Activated naive CD4-positive, alpha-beta T cell treated with Interleukin-2 at 50 U/mL for 16 hours (primary cell): Measurements from ENCODE around the gene LRRC74B.
A peak's percentile ranks its signal among the peaks of the same experiment; 100 is the strongest.

Experiments used
- DNase-seq: peaks from one replicate; pipeline ENCODE4 v3.0.0-alpha.2; 2020

The LRRC74B gene

DNA sequence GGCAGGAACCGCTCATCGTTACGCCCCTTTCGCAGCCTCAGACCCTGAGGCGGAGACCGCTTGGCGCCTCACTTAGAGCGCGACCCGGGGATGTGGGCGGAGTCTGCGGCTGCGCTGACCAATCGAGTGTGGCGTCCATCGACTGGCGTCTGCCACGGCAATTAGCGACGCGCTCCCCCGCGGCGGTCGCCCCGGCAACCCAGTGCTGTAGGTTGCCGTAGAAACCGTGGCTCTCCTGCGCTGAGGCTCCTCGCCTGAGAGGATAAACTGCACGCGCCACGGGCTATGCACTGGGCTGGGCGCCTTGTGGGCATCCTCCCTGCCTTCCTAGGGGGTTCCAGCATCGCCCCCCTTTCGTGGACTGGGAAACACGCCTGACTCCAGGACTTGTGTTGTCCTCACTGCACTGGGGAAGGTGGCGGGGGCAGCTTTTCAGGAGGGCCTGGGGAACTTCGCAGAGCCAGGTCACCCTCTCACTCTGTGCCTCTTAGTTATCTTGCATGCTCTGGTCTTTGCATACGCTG lies 31.5 kb upstream of the LRRC74B start:
- peak; percentile 87 for DNase-seq

- no peak for DNase-seq
These were observed 30.9 kb upstream of the LRRC74B start, which contains the start of gene P2RX6 for GRCh38 chr22:21014726-21015465. Gene P2RX6 (plus strand): TSS chr22:21015165. CDS start chr22:21015175, 10 bp downstream.

GRCh38 chr22:21015466-21016006 lies 30.2 kb upstream of the LRRC74B start:
- DNase-seq, result no peak

DNA sequence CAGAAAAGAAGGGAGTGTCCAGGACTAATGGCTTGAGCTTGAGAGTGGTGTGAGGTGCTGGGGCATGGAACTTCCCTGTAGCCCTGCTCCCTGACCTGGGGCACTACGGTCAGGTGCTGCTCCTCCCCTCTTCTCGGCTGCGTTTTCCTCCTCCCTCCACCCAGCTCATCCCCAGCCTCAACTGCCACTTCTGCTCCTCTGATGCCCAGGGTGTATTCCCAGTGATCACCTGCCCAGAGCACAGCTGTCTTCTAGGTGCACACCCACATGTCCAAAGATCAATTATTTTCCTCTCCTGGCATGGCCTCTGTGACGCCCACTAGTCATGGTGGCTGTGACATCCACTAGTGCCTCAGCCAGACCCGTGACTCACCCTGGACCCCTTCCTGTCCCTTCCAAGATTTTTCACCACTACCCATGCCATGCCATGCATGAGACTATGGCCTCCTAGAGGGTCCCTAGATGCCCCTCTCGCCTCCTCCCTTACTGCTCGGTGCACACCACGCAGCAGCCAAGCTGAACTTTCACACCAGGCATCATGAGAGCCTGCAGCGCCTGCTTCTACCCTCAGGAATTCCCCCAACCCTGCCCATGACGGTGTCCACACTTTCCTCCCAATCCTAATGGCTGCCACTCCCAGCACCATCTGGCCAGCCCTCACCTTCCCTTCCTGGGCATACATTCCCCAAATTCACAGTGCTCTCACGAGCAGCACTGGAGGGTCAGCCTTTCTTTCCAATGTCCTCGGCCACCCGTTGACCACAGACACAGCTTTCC lies 28.9 kb upstream of the LRRC74B start:
- DNase-seq, result no peak

GRCh38 chr22:21018314-21018713 lies 27.4 kb upstream of the LRRC74B start:
- DNase-seq, result no peak

GRCh38 chr22:21020802-21021429 lies 24.8 kb upstream of the LRRC74B start:
- no peak for DNase-seq

- no peak for DNase-seq
These were observed 23.2 kb upstream of the LRRC74B start for GRCh38 chr22:21022507-21022906.

DNA sequence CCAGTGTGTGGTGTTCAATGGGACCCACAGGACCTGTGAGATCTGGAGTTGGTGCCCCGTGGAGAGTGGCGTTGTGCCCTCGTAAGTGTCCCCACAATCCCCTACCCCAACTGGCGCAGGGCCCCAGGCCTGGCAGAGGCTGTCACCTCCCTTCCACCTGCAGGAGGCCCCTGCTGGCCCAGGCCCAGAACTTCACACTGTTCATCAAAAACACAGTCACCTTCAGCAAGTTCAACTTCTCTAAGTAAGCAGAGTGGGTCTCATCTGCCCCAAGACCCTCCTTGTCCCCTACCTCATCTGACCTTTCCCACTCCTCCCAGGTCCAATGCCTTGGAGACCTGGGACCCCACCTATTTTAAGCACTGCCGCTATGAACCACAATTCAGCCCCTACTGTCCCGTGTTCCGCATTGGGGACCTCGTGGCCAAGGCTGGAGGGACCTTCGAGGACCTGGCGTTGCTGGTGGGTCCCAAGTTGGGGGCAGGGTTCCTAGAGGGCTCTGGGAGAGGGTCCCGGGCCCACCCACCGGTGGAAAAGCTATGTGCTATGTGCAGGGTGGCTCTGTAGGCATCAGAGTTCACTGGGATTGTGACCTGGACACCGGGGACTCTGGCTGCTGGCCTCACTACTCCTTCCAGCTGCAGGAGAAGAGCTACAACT lies 22.7 kb upstream of the LRRC74B start:
- DNase-seq, result no peak

DNA sequence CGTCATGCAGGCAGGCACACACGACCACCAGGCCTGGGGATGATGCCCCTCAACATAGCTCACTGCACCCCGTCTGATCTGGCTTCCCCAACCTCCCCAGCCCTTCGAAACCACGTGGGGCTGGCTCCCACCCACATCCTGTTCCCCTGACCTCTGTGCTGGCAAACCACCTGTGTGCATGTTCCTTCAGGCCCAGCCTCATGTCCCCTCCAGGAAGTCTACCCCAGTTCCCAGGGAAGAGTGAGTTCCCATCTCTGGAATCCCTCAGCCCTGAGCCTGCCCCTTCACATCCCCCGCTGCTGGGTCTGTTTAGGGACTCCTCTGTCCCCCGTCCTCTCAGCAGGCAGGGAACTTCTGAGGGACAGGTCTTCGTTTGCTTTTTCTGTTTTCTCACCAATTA lies 20.5 kb upstream of the LRRC74B start:
- DNase-seq, result no peak

GRCh38 chr22:21025763-21026755 lies 19.7 kb upstream of the LRRC74B start:
- DNase-seq, result no peak

DNA sequence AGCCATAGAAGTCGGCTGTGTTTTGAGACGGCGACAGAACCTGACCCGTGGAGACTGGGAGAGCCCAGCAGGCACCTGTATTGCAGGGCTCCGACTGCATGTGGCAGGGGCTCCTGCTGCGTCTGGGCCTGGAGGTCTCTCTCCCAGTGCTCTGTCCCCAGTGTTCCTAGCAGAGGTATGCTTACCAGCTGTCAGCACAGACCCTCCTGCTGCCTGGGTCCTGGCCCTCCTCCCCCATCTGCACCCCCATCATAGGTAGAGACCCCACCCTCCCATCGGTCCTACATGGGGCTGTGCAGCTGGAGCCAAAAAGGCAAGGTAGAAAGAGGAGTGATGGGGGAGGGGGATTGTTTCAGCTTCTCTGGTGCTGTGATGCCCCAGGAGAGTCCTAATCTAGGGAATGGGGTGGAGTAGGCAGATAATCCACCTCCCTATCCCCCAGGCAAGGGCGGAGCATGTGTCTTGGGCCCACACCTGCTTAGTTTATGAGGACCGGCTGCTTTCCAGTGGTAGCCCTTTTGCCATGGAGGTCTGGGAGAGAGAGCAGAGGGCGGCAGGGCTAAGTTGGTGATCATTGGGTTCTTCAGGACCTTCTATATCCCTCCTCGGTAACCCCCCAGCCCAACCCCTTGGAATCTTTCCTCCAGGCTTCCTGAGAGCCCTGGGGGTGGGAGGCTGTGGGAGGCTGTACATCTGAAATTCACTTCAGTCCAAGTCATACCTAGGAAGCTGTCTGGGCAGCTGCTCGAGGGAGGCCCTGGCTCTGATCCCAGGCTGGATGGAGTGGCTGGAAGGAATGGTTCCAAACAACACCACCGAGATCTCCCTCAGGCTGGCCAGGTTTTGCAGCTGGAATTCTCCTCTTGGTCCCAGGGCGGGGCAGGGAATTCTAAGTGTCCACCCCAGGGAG lies 18.7 kb upstream of the LRRC74B start:
- DNase-seq, result no peak

DNA sequence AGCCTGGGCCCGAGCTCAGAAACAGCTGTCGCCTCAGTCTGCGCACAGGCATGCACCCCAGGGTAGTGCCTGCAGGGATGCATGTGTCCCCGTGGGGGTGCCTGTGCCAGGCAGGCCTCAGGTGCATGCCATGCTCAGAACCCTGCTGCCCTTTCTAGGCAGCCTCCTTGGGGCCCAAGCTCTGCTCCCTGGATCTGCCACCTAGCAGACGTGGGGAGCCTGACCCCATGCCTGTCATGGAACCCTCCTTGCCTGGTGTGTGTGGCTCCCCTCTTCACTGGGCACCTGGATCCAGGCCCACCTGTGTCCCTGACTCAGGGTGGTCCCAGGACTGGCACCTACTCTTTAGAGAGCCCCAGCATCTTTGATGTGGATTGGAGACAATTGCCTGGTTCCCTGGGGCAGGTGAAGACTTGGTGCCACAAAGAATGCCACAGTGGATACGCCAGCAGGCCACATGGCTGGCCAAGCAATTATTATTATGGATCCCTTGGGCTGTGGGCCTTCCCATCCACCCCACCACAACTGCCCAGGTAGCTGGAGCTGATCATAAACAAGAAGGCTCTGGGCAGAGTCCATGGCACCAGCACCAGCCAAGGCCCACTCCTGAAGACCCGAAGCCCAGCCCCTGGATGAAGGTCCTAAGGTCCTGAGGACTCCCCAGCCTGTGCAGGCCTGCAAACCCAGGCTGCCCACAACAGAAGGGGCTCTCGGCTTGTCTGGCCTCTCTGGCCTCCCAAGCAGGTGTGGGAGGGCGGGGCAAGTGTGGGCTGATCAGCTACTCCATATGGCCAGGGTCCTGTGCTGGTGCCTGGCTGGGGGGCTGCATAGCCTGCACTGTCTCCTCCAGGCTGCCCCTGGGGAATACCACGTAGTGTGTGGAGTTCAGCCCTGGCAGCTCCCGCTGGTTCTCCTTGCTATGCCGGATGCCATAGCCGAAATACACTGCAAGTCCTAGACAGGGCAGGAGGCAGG lies 17.2 kb upstream of the LRRC74B start:
- no peak for DNase-seq

GRCh38 chr22:21029486-21030025 lies 16.2 kb upstream of the LRRC74B start:
- DNase-seq, result no peak

GRCh38 chr22:21030032-21030431 lies 15.7 kb upstream of the LRRC74B start:
- no peak for DNase-seq

- DNase-seq, result no peak
These were observed 14.9 kb upstream of the LRRC74B start for GRCh38 chr22:21030621-21031544.

- no peak for DNase-seq
These were observed 14.2 kb upstream of the LRRC74B start for GRCh38 chr22:21031545-21032036.
